Thoracic aorta (tissue), 2 donors: ENCODE data around the gene C2orf92. TPM values are rescaled to one million over a fixed set of nuclear protein-coding genes. Genes with fewer than 3 reads are reported as not detected.

Source experiments
- ATAC-seq: fragments of 150-250 bp; one replicate; pipeline ENCODE4 v1.8.0; 2017; ENCODE audit warnings: low read depth; ENCODE audit not compliant: insufficient number of reproducible peaks, low FRiP score
- DNase-seq: peaks from one replicate; pipeline ENCODE4 v3.0.0-alpha.2; 2020; ENCODE audit warnings: low spot score
- H3K27ac ChIP-seq, 2 donors: fragments of 200-600 bp; sonication (generic); 1 replicate in 1 of 2; 2 replicates in 1 of 2; pipeline ENCODE4 v1.5.1; 2016; ENCODE audit warnings: mild to moderate bottlenecking in 2 of 2, moderate library complexity in 2 of 2
- H3K27me3 ChIP-seq: fragments of 200-600 bp; sonication (generic); replicated peaks from 2 replicates; pipeline ENCODE4 v1.6.0; 2016; ENCODE audit warnings: mild to moderate bottlenecking; ENCODE audit not compliant: insufficient read depth
- H3K36me3 ChIP-seq: fragments of 200-600 bp; sonication (generic); one replicate; pipeline ENCODE4 v1.5.1; 2016
- H3K4me1 ChIP-seq, 2 donors: fragments of 200-600 bp; sonication (generic); 1 replicate in 1 of 2; 2 replicates in 1 of 2; pipeline versions ENCODE4 v1.5.1 to v1.6.0; 2016; ENCODE audit warnings: low read depth in 2 of 2, mild to moderate bottlenecking in 1 of 2; ENCODE audit not compliant: control insufficient read depth in 1 of 2
- H3K4me3 ChIP-seq: fragments of 200-600 bp; sonication (generic); 2 replicates; pipeline ENCODE4 v1.5.1; 2016; ENCODE audit warnings: mild to moderate bottlenecking
- H3K9me3 ChIP-seq: fragments of 200-600 bp; sonication (generic); 2 replicates; pipeline ENCODE4 v1.5.1; 2016
- total RNA-seq, 2 donors: library from RNA; depleted of rRNA; stranded (reverse); fragments of >200 nt; gene quantifications; one replicate each; pipeline versions ENCODE4 v1.1.0 to v1.2.3, GENCODE V29; 2016
- TF ChIP-seq, protein P1 (sequence below): fragments of 200-600 bp; sonication (generic); IDR thresholded peaks from one replicate; pipeline ENCODE4 v1.5.1; 2019; ENCODE audit warnings: antibody characterized with exemption

Gene C2orf92
- total RNA-seq, 2 donors from 2014 or later = 13.7 to 32.0 TPM

DNA sequence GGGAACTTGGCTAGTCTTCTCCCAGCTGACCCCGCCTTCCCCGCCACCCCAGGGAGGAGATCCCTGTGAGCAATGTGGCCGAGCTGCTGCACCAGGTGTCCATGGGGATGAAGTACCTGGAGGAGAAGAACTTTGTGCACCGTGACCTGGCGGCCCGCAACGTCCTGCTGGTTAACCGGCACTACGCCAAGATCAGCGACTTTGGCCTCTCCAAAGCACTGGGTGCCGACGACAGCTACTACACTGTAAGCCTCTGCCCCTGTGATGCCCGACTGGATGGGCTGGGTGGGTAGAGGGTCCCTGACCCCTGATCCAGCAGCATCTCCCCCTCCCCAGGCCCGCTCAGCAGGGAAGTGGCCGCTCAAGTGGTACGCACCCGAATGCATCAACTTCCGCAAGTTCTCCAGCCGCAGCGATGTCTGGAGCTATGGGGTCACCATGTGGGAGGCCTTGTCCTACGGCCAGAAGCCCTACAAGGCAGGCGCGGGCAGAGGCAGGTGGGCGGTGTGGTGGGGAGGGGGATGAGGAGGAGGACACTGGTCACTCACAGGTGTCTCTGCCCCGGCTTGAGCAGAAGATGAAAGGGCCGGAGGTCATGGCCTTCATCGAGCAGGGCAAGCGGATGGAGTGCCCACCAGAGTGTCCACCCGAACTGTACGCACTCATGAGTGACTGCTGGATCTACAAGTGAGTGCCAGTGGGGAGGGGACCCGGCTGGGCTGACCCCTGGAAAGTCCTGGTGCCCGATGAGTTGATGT, 68.1 kb downstream of the C2orf92 start:
- no peak overlapping the region for H3K27ac ChIP-seq
- no peaks in the 10 kb centered on the region for H3K27me3 ChIP-seq
- no peaks in the 10 kb centered on the region for H3K4me1 ChIP-seq
- no peak overlapping the region for H3K4me3 ChIP-seq
- no peaks in the 10 kb centered on the region for H3K9me3 ChIP-seq
- ATAC-seq = no peak
- no peaks in the 10 kb centered on the region for H3K36me3 ChIP-seq
- TF ChIP-seq, protein P1, sequence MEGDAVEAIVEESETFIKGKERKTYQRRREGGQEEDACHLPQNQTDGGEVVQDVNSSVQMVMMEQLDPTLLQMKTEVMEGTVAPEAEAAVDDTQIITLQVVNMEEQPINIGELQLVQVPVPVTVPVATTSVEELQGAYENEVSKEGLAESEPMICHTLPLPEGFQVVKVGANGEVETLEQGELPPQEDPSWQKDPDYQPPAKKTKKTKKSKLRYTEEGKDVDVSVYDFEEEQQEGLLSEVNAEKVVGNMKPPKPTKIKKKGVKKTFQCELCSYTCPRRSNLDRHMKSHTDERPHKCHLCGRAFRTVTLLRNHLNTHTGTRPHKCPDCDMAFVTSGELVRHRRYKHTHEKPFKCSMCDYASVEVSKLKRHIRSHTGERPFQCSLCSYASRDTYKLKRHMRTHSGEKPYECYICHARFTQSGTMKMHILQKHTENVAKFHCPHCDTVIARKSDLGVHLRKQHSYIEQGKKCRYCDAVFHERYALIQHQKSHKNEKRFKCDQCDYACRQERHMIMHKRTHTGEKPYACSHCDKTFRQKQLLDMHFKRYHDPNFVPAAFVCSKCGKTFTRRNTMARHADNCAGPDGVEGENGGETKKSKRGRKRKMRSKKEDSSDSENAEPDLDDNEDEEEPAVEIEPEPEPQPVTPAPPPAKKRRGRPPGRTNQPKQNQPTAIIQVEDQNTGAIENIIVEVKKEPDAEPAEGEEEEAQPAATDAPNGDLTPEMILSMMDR = no peak
- no peak for DNase-seq

DNA sequence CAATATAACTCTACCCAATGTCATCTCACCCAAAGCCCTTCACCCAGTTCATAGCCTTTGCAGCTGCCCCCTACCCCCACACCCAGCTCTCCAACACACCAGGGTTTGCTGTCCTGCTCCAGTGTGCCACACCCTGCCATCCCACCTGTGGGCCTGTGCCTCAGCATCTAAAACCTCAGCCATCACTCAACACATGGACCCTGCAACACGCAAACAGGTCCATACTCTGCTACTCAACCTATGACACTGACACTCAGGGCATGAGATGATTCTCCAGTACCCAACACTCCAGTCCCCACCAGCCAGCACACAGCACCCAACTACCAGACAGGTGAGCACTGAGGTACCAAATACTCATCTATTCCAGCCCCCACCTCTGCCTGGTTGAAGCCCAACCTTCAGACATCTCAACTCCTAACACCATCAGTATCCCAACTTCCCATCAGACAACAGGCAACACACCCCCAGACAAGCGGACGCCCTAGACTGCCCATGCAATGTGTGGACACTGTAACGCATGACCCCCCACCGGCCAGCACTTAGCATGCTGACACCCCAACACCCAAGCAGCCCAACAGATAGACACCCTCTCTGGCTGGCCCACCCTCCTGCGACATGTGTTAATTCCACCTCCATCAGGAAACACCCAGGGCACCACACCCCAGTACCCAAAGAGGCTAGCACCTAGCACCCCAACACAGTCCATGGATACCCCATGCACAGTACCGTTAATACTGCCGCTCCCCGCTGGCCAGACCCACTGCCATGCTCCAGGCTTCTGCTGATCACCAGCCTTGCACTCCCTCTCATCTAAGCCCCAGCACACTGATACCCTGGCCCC, 68.9 kb downstream of the C2orf92 start:
- Histone ChIP-seq H3K27ac (no peak overlapping the region), H3K4me1 (no peaks in the 10 kb centered on the region), H3K4me3 (no peak overlapping the region), H3K27me3 (no peaks in the 10 kb centered on the region), H3K9me3 (no peaks in the 10 kb centered on the region), H3K36me3 (no peaks in the 10 kb centered on the region)
- TF ChIP-seq, protein P1 = no peak
- DNase-seq (no peak), ATAC-seq (no peak)

DNA sequence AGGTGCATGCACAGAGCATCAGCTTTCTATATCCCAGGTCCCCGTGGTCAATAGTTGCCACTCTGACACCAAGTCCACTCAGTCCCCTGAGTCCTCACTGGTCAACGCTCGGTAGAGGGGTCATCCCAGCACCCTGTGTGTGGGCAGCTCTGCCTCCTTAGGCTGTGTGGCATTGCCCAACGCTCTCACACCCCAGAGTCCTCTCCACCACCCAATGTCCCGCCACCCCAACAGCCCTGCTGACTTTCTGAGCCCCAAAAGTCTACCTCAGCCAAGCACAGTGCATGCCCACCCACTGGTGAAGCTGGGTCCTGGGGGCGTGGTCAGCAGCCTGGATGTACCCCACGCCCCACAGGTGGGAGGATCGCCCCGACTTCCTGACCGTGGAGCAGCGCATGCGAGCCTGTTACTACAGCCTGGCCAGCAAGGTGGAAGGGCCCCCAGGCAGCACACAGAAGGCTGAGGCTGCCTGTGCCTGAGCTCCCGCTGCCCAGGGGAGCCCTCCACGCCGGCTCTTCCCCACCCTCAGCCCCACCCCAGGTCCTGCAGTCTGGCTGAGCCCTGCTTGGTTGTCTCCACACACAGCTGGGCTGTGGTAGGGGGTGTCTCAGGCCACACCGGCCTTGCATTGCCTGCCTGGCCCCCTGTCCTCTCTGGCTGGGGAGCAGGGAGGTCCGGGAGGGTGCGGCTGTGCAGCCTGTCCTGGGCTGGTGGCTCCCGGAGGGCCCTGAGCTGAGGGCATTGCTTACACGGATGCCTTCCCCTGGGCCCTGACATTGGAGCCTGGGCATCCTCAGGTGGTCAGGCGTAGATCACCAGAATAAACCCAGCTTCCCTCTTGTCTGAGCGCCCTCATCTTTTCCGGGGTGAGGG, 69.7 kb downstream of the C2orf92 start:
- Histone ChIP-seq H3K27ac (no peak overlapping the region), H3K27me3 (no peaks in the 10 kb centered on the region), H3K4me3 (no peak overlapping the region), H3K9me3 (no peaks in the 10 kb centered on the region), H3K4me1 (no peaks in the 10 kb centered on the region), H3K36me3 (no peaks in the 10 kb centered on the region)
- TF ChIP-seq, protein P1 = no peak
- ATAC-seq (no peak), DNase-seq (no peak)

DNA sequence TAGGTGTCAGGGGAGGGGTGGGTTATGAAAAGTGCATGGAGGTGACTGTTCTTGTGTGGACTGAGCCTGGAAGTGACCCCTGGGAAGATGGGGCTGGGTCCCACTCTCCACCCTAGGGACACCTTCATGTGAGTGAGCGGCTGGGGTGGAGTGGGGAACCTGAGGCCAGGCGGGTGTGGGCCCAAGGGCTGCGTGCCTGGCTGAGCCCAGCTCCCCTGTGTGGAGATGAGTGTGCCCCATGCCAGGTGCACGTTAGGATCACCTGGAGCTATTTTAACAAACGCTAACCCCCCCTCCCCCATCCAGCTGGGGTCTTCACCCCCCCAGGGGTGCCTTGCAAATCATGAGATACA, 70.4 kb downstream of the C2orf92 start:
- TF ChIP-seq, protein P1 = no peak
- Histone ChIP-seq H3K36me3 (no peaks in the 10 kb centered on the region), H3K27me3 (no peaks in the 10 kb centered on the region), H3K27ac (no peak overlapping the region), H3K4me3 (no peak overlapping the region), H3K9me3 (no peaks in the 10 kb centered on the region), H3K4me1 (no peaks in the 10 kb centered on the region)
- ATAC-seq (no peak), DNase-seq (no peak)
